HUDEP-2 (cell line): Measurements from ENCODE around the gene ASTN2.

Experiments used
- DNase-seq, 76 experiments: peaks; one replicate each; lab custom pipeline; 2025; ENCODE audit not compliant: unreplicated experiment in 76 of 76; lab: John Stamatoyannopoulos, UW

The ASTN2 gene

GRCh38 chr9:116558035-116558434, 856.8 kb downstream of the ASTN2 start:
- peak in 1 of 76 experiments; percentile 14 for DNase-seq

GRCh38 chr9:116555556-116556155, 859.2 kb downstream of the ASTN2 start:
- DNase-seq: no peak

GRCh38 chr9:116555119-116555518, 859.7 kb downstream of the ASTN2 start:
- no peak for DNase-seq

GRCh38 chr9:116550696-116551436, 864.0 kb downstream of the ASTN2 start:
- no peak for DNase-seq

GRCh38 chr9:116549786-116550660, 864.8 kb downstream of the ASTN2 start:
- DNase-seq: no peak

GRCh38 chr9:116549061-116549664, 865.7 kb downstream of the ASTN2 start:
- no peak for DNase-seq

- DNase-seq: no peak
Observed at GRCh38 chr9:116547729-116548426, 867.0 kb downstream of the ASTN2 start.

- DNase-seq: no peak
Observed at GRCh38 chr9:116546711-116547581, 867.9 kb downstream of the ASTN2 start.

GRCh38 chr9:116544896-116545295, 870.0 kb downstream of the ASTN2 start:
- DNase-seq: no peak

GRCh38 chr9:116543731-116544400, 871.0 kb downstream of the ASTN2 start:
- no peak for DNase-seq

GRCh38 chr9:116541402-116541801, 873.5 kb downstream of the ASTN2 start:
- DNase-seq: no peak

GRCh38 chr9:116539549-116539948, 875.3 kb downstream of the ASTN2 start:
- no peak for DNase-seq

GRCh38 chr9:116525611-116526010, 889.2 kb downstream of the ASTN2 start:
- no peak for DNase-seq

GRCh38 chr9:116524778-116525470, 889.9 kb downstream of the ASTN2 start:
- DNase-seq: no peak

- no peak for DNase-seq
Observed at GRCh38 chr9:116520218-116520617, 894.6 kb downstream of the ASTN2 start.

GRCh38 chr9:116516456-116516855, 898.4 kb downstream of the ASTN2 start:
- DNase-seq: no peak

- DNase-seq: no peak
Observed at GRCh38 chr9:116515541-116515940, 899.3 kb downstream of the ASTN2 start.

GRCh38 chr9:116506685-116507084, 908.2 kb downstream of the ASTN2 start:
- no peak for DNase-seq
